AG09319 (cell line): ENCODE measurements around the gene NSMCE4A.
"Not testable (repeated sequence)": the region's sequence is repeated elsewhere in the genome, so short reads cannot be mapped to it uniquely, and the experiment has no call there.

Experiments
- DNase-seq: peaks from one replicate; pipeline ENCODE4 v3.0.0-alpha.2; 2010; ENCODE audit warnings: low read depth; ENCODE audit errors: extremely low read depth
- TF ChIP-seq, protein P1 (sequence below): IDR thresholded peaks from 2 replicates; pipeline ENCODE4 v1.5.1; 2011; ENCODE audit warnings: low read depth, mild to moderate bottlenecking, inconsistent platforms, low read length, moderate library complexity

Gene NSMCE4A

DNA sequence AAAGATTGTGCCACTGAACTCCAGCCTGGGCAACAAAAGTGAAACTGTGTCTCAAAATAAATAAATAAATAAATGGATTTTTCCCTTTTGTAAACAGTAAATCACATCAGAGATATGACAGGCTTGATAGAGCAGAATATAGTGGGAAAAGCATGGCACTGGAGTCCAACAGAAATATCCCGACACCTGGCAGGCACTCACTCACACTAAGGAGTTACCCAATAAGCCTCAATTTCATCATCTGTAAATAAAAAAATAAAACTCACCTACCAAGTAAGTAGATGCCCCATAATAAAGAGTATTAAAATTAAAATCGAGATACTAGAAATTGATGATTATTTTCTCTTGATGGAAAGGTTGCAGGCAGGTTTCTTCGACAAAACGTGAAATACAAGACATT is 48.9 kb downstream of the NSMCE4A start:
- no peak for DNase-seq
- TF ChIP-seq, protein P1, sequence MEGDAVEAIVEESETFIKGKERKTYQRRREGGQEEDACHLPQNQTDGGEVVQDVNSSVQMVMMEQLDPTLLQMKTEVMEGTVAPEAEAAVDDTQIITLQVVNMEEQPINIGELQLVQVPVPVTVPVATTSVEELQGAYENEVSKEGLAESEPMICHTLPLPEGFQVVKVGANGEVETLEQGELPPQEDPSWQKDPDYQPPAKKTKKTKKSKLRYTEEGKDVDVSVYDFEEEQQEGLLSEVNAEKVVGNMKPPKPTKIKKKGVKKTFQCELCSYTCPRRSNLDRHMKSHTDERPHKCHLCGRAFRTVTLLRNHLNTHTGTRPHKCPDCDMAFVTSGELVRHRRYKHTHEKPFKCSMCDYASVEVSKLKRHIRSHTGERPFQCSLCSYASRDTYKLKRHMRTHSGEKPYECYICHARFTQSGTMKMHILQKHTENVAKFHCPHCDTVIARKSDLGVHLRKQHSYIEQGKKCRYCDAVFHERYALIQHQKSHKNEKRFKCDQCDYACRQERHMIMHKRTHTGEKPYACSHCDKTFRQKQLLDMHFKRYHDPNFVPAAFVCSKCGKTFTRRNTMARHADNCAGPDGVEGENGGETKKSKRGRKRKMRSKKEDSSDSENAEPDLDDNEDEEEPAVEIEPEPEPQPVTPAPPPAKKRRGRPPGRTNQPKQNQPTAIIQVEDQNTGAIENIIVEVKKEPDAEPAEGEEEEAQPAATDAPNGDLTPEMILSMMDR: no peak

DNA sequence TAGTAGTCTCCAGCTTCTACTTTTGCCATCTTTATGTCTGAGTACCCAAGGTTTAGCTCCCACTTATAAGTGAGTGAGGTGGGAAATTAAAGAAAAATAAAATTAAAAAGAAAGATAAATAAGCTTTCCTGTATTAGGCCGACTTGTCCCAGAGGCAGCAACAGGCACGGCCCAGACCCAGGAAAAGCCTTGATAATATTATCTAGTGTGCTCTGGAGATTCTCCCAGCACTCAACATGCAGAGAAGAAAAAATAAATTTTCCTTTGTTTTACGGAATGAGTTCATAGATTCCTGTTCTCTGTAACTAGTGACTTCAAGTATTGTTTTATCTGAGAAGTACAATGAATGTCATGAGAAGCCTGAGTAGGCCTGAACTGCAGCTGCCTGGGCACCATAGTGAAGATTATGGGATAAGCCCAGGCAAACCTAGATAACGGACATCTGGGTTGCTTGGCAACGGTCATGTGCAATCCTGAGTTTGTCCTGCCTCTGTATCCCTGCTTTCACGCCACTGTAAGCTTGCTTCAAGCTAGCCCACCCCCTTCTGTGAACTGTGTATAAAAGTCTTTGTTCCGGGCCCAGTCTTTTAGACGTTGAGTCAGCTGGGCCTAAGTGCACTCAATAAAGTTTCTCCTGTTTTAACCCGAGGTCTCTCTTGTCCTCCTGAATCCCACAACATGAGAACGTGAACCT is 53.6 kb downstream of the NSMCE4A start:
- no peak for DNase-seq
- TF ChIP-seq, protein P1: no peak

DNA sequence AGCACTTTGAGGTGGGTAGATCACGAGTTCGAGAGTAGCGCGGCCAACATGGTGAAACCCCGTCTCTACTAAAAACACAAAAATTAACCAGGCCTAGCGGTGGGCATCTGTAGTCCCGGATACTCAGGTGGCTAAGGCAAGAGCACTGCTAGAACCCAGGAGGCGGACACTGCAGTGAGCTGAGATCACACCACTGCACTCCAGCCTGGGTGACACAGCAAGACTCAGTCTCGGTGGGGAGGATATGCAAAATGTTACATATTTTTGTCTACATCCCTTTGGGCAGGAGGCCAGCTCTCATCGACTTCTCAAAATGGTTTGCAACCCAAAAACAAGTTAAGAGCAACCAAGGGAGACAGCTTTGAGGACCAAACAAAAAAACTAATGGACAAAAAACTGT is 55.4 kb downstream of the NSMCE4A start:
- DNase-seq: no peak
- TF ChIP-seq, protein P1: no peak

DNA sequence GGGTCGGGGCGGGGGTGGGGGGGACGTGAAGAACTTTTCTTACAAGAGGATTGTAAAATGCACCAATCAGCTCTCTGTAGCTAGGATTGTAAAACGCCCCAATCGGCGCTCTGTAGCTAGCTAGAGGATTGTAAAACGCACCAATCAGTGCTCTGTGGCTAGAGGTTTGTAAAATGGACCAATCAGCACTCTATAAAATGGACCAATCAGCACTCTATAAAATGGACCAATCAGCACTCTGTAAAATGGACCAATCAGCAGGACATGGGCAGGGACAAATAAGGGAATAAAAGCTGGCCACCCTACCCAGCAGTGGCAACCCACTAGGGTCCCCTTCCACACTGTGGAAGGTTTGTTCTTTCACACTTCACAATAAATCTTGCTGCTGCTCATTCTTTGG is 56.2 kb downstream of the NSMCE4A start:
- DNase-seq: not testable (repeated sequence)

DNA sequence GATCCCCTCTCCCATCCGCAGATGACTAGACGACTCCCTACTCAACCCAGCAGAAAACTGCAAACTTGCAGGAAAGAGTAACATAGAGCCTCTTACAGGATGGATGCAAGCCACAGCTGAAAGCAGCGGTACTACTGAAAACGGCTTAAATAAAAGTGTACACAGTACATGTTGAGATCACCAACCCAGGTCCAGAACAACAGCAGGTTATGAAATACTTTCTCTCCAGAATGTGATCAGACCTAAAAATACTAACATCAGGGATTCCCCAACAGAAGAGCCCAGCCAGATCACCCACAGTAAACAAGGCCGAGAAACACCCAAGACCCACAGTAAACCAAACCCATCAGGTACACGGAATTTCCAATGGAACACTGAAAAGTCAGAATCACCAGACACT is 60.4 kb downstream of the NSMCE4A start:
- TF ChIP-seq, protein P1: no peak
- DNase-seq: no peak

DNA sequence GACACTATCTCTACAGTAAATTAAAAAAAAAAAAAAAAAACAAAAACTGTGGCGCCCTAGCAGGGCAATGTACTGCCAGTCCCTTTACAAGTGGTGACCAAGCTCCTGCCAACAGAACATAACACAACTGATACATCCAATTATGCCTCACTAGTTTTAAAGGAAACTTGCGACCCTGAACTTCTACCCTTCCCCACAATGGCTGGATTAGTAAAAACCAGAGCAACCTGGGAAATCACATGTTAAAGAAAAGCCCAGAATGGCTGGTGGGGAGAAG is 63.7 kb downstream of the NSMCE4A start:
- TF ChIP-seq, protein P1: no peak
- DNase-seq: no peak

DNA sequence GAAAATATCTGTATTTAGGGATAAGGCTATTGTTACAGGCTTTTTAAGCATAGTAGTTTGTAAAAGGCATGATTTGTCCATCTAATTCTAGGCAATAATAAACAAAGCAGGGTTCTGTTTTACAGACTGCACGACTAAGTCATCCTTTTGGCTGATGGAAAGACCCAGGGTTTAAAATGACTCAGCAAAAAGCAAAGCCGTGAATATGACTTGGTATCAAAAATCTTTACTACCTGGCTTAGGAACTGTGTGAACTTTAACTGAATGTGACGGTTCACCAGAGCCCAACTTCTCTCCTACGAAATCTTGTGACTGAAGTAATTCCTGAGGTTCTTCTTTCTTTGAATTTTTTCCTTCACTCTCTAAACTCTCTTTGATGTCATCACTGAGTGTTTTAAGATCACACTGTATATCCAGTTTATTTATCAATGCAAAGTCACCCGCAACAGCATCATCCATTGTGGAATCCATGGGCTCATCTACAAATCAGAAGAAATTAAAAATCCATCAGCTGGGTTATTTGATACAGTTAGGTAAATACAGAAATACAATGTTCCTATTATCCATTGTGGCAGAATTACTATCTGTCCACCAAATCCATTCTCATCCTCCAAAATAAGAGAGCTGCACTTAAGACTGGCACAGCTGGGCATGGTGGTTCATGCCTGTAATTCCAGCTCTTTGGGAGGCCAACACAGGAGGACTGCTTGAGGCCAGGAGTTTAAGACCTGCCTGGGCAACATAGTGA is 64.2 kb downstream of the NSMCE4A start:
- DNase-seq: no peak

More for the DNA sequence above, 64.2 kb downstream of the NSMCE4A start:
- TF ChIP-seq, protein P1: no peak
